Activated CD4-positive, alpha-beta T cell treated with anti-CD3 and anti-CD28 coated beads for 24 hours (primary cell): ENCODE data around the gene MSRB1.
"Not testable (repeated sequence)": the region's sequence is repeated elsewhere in the genome, so short reads cannot be mapped to it uniquely, and the experiment has no call there.

Experiments
- DNase-seq, 2 donors: peaks; one replicate each; pipeline ENCODE4 v3.0.0-alpha.2; 2020; ENCODE audit warnings: low read depth in 2 of 2

Gene MSRB1

DNA sequence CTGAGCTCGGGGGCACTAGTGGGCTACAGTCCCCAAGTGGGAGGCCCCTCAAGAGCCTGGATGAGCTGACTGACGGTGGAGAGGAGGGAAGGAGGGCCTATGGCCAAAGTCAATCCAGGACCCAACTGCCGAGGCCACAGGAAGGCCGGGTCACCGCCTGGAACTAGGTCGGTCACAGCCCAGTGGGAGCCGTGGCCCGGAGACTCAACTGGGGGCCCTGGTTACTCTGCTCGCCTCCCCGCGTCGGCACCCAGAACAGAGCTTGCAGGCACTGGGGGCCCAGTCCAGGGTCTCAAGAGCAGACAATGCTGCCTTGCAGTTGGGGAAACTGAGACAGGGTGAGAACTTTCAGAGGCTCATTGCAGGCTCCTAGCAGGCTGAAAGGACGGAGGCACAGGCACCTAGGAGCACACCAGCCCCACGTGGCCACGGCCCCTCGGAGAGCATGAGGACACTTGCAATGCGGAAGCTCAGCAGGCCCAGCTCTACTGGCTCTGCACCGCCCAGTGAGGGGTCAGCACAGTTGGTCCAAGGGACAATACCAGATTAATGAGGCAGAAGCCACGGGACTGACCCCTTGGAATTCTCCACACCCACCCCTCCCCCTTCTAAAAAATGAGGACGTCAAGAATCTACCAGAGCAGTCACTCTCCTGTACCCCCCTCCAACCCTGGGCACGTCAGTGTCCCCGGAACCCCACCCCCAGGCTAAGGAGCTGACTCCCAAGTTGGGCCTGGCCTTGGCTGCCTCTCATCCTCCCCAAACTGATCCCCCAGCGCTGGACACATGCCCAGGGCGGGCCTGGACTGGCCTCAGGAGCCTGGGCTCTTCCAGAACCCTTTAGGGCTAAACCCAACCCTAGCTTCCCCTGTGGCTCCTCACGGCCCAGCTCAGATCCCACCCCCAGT, 27.0 kb downstream of the MSRB1 start:
- DNase-seq, result no peak

DNA sequence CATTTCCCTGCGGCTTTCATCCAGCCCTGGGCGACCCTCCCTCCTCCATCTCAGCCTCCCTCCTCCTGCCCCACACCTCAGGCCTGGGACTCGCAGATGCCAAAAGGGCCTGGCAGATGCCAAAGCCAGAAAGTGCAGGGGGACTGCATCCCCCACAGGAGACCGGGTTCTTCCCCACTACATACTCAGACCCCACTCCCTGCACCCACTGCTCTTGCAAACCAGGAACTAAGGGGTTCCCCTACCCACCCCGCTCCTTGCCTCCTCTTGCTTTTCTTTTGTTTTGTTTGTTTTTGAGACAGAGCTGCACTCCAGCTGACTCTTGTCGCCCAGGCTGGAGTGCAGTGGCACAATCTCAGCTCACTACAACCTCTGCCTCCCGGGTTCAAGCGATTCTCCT, 28.0 kb downstream of the MSRB1 start:
- DNase-seq, result no peak

GRCh38 chr16:1914084-1914608, 28.9 kb downstream of the MSRB1 start:
- no peak for DNase-seq

- DNase-seq, result no peak
Observed at GRCh38 chr16:1913327-1914083, 29.5 kb downstream of the MSRB1 start.

DNA sequence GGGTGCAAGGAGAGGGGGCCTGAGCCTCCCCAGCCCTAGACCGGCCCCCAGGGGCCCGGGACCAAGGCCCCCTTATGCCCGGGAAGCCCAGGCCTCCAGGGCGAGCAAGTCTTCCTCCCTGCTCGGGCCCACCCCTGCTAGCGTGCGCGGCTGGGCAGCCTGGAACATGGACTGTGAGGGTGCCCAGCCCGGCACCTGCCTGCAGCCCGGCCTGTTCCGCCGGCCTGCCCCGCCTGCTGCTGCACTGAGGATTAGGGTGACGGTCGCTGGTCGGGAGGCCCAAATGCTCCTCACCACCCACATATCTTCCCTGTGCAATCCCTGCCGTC, 30.8 kb downstream of the MSRB1 start:
- DNase-seq, result no peak

GRCh38 chr16:1911467-1912214, 31.4 kb downstream of the MSRB1 start:
- DNase-seq, result no peak

GRCh38 chr16:1909561-1910231, 33.3 kb downstream of the MSRB1 start:
- no peak for DNase-seq

DNA sequence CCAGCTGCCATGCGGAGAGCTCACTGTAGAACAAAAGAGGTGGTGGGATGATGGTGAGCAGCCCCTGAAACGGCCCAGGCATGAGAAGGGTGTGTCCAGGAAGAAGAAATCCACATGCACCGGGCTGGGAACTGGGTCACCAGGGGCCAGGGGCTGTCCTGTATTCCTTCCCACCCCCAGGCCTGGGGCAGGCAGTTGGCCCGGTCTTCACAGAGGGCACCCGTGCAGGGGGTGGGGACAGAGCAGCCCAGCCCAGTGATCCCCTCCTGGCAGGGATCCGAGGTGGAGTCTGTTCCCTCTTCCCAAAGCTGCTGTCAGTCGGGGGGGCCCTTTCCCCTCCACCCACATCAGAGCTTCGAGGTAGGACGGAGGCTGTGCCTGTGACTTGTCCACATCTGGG, 34.0 kb downstream of the MSRB1 start:
- no peak for DNase-seq

GRCh38 chr16:1908184-1908583, 34.8 kb downstream of the MSRB1 start:
- DNase-seq, result no peak

DNA sequence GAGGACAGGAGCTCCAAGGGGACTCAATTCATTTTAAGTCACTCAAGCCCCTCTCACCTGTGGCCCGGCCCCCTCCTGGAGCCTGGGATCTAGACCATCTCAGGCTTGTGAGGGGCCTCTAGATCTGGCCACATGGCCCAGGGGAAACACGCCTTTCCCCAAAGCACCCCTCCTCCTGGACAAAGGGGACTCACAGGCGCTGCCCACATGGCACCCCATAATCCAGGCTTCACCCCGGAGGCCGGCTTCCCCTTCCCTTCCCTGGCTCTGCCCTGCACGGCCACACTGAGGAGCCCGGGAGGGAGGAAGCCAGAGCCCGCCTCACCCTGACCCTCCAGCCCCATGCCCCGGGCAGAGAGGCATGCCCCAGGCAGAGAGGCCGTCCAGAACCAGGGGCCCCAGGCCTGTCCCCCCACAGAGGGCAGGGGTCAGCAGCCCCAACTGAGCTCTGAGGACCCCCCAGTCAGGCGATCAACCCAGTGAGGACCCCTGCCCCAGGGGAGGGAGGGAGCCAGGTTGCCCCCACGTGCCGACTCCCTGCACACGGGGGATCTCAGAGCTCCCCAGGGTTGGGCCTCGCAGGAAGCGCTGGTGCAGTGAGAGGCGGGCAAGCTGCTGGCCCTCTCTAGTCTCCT, 35.7 kb downstream of the MSRB1 start:
- DNase-seq, result no peak

- no peak for DNase-seq
Observed at GRCh38 chr16:1906846-1907165, 36.2 kb downstream of the MSRB1 start.

- no peak for DNase-seq
Observed at GRCh38 chr16:1906055-1906845, 36.7 kb downstream of the MSRB1 start.

- no peak for DNase-seq
Observed at GRCh38 chr16:1903845-1904840, 38.9 kb downstream of the MSRB1 start.

- no peak for DNase-seq
Observed at GRCh38 chr16:1903220-1903574, 39.8 kb downstream of the MSRB1 start.

- DNase-seq, result no peak
Observed at GRCh38 chr16:1902547-1903219, 40.3 kb downstream of the MSRB1 start.

DNA sequence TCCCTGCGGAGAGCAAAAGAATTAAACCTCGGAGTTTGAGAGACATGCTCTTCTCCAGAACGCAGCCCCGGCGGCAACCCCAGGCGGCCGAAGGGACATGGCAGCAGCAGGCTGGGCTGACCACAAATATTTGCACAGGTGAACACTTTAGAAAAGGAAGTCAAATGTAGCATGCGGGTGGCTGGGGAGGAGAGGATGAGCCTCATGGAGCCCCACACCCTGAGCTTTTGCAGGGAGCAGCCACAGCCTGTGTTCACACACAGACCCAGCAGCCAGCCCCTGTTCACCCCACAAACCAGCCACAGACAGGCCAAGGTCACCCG, 42.6 kb downstream of the MSRB1 start:
- no peak for DNase-seq

DNA sequence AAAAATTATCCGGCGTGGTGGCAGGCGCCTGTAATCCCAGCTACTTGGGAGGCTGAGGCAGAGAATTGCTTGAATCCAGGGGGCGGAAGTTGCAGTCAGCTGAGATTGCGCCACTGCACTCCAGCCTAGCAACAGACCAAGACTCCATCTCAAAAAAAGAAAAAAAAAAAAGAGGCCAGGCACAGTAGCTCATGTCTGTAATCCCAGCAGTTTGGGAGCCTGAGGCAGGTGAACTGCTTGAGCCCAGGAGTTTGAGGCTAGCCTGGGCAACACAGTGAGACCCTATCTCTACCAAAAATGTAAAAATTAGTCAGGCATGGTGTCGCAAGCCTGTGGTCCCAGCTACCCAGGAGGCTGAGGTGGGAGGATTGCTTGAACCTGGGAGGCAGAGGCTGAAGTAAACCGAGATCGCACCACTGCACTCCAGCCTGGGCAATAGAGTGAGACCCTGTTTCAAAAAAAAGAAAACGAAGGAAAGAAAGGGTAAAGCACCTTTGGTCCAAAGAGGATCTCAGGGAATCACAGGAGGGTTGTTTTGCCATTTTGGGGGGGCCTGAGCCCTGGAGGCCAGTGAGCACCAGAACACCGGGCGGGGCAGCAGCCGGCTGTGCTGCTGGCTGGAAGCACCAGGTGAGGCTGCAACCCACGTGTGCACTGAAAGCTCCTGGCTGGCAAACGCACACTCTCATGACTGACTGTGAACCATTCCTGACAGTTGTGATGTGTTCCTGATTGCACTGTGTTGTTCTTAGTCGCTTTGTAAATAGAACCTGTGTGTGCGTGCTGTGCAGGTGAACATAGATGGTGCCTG, 43.2 kb downstream of the MSRB1 start:
- DNase-seq, result no peak

GRCh38 chr16:1897692-1898091, 45.3 kb downstream of the MSRB1 start:
- not testable (repeated sequence) for DNase-seq
